NK-92 (cell line): ENCODE data around the gene CD9.
"Not testable (repeated sequence)": the region's sequence is repeated elsewhere in the genome, so short reads cannot be mapped to it uniquely, and the experiment has no call there.

Source experiments
- DNase-seq: peaks from one replicate; lab custom pipeline; 2025; ENCODE audit not compliant: unreplicated experiment; lab: John Stamatoyannopoulos, UW

CD9 gene

GRCh38 chr12:6200256-6201212 is at the start of gene CD9:
TSS of gene CD9 (plus strand) at chr12:6200400. CDS start at chr12:6200500, 100 bp downstream.
- DNase-seq, result no peak

DNA sequence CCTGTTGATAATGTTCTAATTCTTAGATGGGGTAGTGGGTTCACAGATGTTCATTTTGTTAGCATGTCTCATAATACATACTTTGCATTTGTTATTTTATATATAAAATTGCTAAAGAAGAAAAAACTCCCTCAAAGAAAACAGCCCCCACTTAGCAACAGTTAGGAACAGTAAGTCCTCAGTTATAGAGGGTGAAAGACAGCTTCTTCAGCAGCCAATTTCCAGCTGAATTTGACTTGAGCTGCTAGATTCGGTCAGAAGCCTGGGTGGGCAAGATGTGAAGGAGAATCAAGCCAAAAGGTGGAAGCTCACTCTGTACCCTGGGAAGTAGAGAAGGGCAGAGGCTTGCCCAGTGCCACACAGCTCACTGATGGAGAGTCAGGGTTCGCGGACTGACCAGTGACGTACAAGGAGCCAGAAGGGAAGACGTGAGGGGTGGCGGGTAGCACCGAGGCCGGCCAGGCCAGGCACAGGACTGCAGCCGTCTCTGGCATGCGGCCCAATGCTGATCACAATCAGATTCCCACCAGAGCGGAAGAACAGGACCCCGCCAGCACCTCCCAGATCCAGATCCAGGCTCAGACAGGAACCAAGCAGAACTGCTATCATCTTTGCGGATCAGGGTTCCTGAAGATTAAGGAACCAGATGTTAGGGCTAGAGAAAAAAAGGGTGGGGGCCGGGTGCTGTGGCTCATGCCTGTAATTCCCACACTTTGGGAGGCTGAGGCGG is 45.3 kb upstream of the CD9 start:
- no peak for DNase-seq

DNA sequence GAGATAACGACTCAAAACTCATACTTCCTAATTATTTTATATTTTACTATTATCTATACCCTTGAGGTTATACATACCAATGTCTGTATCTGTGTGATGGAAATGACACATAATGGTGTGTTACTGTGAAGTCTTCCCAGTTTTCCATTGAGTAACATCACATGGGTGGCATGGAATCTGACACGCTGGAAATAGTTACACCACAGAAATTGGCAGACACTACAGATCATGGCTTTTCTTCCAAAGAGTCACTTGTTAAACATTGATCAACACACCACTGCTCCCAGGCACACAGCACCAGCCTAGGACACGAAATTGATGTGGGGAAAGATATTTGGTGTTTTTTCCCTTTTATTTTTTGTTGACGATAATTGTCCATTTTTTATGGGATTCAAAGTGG is 42.7 kb upstream of the CD9 start:
- DNase-seq, result no peak

DNA sequence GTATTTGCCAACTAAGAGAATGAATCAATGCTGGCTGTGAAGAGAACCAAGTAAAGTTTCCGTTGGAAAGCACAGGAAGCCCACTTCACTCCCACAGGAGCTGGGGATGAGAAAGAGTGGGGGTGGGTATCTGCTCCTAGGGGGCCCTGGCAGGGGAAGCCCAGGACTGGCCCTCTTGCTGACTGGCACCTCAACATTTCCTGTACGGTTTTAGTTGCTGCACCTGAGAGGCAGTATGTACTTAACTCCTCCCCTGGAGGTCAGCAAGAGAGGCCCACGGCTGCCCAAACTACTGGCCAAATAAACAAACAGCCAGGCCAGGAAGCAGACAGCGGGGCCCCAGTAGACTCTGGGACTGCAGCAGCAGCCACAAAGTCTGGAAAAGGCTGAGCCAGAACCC is 41.9 kb upstream of the CD9 start:
- no peak for DNase-seq

DNA sequence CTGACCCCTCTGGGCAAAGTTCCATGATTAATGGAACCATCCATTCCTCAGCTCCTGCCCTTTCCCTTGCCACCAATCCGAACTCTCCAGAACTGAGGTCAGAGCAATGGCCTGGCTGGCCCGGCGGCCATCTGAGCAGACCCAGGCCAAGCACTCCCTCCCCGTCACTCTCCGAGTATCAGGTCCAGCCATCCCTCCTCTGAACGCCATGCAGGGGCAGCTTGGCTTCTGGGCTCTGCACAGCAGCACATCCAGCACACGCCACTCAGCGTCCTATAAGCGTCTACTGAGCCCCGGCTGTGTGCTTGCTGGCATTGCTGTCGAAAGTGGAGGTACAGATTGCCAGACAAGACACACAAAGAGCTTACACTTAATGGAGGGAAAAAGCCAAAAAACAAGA is 41.5 kb upstream of the CD9 start:
- DNase-seq, result no peak

DNA sequence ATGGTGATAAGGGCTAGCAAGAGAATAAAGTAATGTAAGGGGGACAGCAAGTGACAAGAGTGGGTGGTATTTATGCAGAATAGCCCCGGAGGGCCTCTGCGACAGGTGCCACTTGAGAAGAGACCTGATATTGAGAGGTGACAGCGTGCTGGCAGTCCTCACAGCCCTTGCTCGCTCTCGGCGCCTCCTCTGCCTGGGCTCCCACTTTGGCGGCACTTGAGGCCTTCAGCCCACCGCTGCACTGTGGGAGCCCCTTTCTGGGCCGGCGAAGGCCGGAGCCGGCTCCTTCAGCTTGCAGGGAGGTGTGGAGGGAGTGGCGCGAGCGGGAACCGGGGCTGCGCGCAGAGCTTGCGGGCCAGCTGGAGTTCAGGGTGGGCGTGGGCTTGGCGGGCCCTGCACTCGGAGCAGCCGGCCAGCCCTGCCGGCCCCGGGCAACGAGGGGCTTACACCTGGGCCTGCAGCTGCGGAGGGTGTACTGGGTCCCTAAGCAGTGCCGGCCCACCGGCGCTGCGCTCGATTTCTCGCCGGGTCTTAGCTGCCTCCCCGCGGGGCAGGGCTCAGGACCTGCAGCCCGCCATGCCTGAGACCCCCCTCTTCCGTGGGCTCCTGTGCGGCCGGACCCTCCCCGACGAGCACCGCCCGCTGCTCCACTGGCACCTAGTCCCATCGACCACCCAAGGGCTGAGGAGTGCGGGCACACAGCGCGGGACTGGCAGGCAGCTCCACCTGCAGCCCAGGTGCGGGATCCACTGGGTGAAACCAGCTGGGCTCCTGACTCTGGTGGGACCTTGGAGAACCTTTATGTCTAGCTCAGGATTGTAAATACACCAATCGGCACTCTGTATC is 40.8 kb upstream of the CD9 start:
- not testable (repeated sequence) for DNase-seq

DNA sequence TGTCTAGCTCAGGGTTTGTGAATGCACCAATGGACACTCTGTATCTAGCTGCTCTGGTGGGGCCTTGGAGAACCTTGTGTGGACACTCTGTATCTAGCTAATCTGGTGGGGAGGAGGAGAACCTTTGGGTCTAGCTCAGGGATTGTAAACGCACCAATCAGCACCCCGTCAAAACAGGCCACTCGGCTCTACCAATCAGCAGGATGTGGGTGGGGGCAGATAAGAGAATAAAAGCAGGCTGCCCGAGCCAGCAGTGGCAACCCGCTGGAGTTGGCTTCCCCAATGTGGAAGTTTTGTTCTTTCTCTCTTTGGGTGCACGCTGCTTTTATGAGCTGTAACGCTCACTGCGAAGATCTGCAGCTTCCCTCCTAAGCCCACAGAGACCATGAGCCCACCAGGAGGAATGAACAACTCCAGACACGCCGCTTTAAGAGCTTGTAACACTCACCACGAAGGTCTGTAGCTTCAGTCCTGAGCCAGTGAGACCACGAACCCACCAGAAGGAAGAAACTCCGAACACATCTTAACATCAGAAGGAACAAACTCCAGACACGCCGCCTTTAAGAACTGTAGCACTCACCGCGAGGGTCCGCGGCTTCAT is 40.1 kb upstream of the CD9 start:
- DNase-seq, result not testable (repeated sequence)

GRCh38 chr12:6161124-6161882 is 38.9 kb upstream of the CD9 start:
- no peak for DNase-seq

DNA sequence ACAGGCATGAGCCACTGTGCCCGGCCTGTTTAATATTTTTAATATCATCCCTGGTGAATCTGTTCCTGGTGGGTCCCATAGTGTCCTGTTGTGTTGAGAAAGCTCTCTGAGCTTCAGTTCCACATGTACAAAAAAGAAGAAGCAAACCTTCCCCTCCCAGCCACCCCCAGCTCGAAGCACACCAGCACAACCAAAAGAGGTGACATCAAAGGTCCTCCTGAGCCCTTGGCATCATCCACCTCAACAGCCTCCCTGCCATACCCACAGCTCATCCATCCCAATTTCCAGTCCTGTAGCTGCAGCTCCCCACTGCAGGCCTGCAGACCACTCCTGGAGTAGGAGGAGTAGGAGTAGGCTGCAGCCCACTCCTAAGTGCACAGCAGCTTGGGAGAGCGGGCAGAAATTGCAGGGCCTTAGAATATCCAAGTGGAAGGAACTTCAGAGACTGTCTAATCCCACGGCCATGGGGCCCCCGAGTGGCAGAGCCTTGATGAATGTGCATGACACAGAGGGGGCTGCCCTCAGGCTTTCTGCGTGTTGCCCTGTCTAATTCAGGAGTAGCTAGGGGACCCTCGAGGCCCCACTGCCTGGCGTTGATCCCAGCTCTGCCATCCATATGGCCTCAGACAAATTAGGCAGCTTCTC is 36.7 kb upstream of the CD9 start:
- no peak for DNase-seq

GRCh38 chr12:6165395-6165794 is 34.8 kb upstream of the CD9 start:
- DNase-seq, result no peak

DNA sequence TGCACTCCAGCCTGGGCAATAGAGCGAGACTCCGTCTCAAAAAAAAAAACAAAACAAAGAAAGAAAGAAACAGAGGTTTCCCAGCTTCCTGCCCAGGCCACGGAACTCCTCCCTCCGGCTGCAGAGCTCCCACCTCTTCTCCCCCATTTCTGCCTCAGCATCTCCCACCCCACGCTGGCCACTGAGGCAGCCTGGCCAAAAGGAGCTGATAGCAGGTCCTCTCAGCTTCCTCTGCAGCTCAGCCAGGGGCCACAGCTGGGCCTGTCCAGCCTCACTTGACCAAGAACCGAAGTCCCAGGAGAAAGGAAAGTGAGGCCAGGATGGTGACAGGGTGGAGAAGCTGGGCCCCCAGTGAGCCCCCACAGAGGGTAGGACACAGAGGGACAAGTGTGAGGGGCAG is 33.4 kb upstream of the CD9 start:
- no peak for DNase-seq

DNA sequence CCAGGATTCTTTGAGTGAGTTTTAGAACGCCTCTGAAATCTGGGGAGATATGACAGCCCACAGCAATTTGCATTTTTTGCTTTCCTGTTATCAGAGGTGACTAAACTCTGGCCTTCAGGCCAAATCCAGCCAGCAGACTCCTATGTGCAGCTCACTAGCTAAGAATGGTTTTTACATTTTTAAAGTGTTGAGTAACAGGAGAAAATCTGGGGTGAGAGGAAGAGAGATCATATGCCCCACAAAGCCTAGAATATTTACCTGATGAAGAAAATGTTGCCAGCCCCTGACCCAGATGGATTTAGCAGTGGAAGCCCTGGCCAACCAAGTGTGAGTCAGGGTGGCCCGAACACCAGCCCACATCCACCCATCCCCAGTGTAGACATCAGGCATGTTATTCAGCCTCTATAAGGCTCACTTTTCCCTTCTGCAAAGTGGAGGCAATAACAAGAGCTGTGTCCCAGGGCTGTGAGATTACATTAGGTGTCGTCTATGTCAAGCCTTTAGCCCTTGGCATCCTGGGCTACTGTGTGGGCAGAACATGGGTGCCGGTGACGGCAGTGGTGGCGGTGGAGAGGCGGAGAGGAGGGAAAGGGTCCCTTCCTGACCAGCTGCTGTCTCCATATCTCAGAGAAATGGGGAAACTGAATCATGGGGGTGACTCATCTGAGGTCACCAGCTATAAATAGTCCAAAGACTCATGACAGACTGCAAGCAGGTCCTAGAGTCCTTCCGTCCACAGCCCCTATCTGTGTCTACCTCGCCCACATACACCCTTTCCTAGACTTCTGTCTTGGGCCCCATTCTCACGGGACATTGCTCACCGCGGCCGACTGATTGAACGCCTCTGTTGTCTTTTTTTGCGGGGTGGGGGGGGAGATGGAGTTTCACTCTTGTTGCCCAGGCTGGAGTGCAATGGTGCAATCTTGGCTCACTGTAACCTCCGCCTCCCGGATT is 32.6 kb upstream of the CD9 start:
- no peak for DNase-seq

DNA sequence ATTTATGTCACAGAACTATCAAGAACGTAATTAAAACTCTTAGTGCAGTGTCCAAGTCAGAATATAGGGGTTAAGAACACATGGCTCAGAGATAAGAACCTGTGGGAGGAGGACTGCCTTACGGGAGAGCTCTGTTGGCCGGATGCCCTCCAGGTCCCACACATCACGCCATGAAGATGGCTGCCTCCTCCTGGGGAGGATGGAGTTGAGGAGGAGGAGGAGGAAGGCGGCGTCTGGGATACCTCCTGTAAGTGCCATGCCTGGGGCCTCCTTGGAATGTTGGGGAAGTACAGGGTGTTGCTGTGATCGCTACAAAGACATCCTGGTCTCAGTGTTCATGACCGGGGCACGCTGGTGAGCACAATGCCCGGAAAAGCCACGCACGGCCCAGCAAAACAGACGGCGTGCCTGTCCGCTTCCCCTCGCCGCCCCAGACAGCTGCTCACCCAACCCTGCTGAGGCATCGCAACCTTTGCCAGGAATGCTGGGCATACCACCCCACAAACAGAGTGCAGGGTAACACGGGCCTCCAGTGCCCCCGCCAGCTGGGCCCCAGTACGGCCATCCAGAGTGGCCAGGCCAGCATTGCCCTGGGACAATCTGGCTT is 28.7 kb upstream of the CD9 start:
- DNase-seq, result no peak

DNA sequence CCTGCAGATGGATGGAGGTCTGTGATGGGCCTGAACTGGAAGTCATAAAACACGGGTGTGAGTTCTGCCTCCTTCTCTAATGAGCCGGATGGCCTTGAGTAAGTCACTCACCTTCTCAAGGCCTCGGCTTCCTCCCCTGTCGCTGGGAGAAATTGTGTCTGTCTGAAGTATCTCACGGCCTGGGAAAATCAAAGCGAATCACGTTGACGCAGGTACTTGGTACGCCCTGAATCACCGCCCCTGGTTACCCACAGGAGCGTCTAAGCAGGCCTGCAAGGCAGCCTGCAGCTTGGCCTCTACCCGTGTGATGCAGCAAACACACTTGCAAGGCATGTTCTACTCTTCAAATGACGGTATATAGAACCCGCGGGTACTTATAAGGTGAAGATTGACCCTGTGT is 28.1 kb upstream of the CD9 start:
- DNase-seq, result no peak

GRCh38 chr12:6172862-6173261 is 27.3 kb upstream of the CD9 start:
- no peak for DNase-seq

GRCh38 chr12:6177642-6178358 is 22.4 kb upstream of the CD9 start:
- no peak for DNase-seq

- no peak for DNase-seq
Observed at GRCh38 chr12:6178981-6179761, 21.0 kb upstream of the CD9 start.
